ENCODE data around the gene SREK1IP1. TPM values are rescaled to one million over a fixed set of nuclear protein-coding genes. Genes with fewer than 3 reads are reported as not detected.

The SREK1IP1 gene
- total and polyA plus RNA-seq, 12 donors: 5.5 to 25.9 (median 12.5) TPM

GRCh38 chr5:64767959-64768357 is 533 bp downstream of the SREK1IP1 start:
- Histone ChIP-seq H3K4me3 (peak overlapping the region; percentile 70 to 97 (median 86)), H3K4me1 (peaks cover 8 to 66% (median 37%) of the 10 kb centered on the region in 9 donors), H3K27me3 (no peaks in the 10 kb centered on the region), H3K9me3 (no peaks in the 10 kb centered on the region), H3K36me3 (peaks cover 0 to 29% (median 0%) of the 10 kb centered on the region in 9 donors), H3K27ac (peak overlapping the region; percentile 83 to 96 (median 86))
- ATAC-seq (peak; percentile 4 to 61 (median 46)), DNase-seq (no peak)
- intact Hi-C loops (cut with DNase I): loop anchor here in 1 of 10 donors (5.0 kb wide), 1 partner anchor 1666 kb away; no protein-coding TSS in a partner anchor
- no peak for TF ChIP-seq CTCF (IDR thresholded peaks at IDR 0.05)
- WGBS, 2 donors: 1 to 2% methylated on average over 10 of the region's 10 CpGs

- peaks cover 0 to 34% (median 0%) of the 10 kb centered on the region in 9 donors for H3K36me3 ChIP-seq
- H3K4me1 ChIP-seq: peaks cover 8 to 66% (median 37%) of the 10 kb centered on the region in 9 donors
- H3K4me3 ChIP-seq: peak overlapping the region in 8 of 10 donors; percentile 70 to 97 (median 82)
- ATAC-seq (no peak), DNase-seq (no peak)
- H3K9me3 ChIP-seq: no peaks in the 10 kb centered on the region
- WGBS, 2 donors: 65 to 81% methylated on average over 2 of the region's 2 CpGs
- peak overlapping the region in 1 of 10 donors; percentile 96 for H3K27ac ChIP-seq
- intact Hi-C loops (cut with DNase I): loop anchor here in 1 of 10 donors (5.0 kb wide), 1 partner anchor 1665 kb away; no protein-coding TSS in a partner anchor
- H3K27me3 ChIP-seq: no peaks in the 10 kb centered on the region
- no peak for TF ChIP-seq CTCF (IDR thresholded peaks at IDR 0.05)
Measured at GRCh38 chr5:64766941-64767340, 1.6 kb downstream of the SREK1IP1 start.

- Histone ChIP-seq H3K36me3 (peaks cover 0 to 40% (median 0%) of the 10 kb centered on the region in 9 donors), H3K9me3 (no peaks in the 10 kb centered on the region), H3K27me3 (no peaks in the 10 kb centered on the region), H3K4me1 (peaks cover 8 to 62% (median 38%) of the 10 kb centered on the region in 9 donors), H3K27ac (no peak overlapping the region), H3K4me3 (no peak overlapping the region)
- no peak for TF ChIP-seq CTCF (IDR thresholded peaks at IDR 0.05)
- DNase-seq: no peak
- 75 to 85% methylated on average over 2 of the region's 2 CpGs for WGBS, 2 donors
- no peak for ATAC-seq
- intact Hi-C loops (cut with DNase I): loop anchor here in 1 of 10 donors (5.0 kb wide), 1 partner anchor 1664 kb away; no protein-coding TSS in a partner anchor
Measured at GRCh38 chr5:64765804-64766504, 2.5 kb downstream of the SREK1IP1 start.

- intact Hi-C loops (cut with DNase I): no loop called here
- 68 to 73% methylated on average over 4 of the region's 4 CpGs for WGBS, 2 donors
- Histone ChIP-seq H3K4me1 (peaks cover 6 to 64% (median 36%) of the 10 kb centered on the region in 9 donors), H3K4me3 (no peak overlapping the region), H3K27ac (no peak overlapping the region), H3K27me3 (no peaks in the 10 kb centered on the region), H3K9me3 (no peaks in the 10 kb centered on the region), H3K36me3 (peaks cover 0 to 40% (median 0%) of the 10 kb centered on the region in 9 donors)
- DNase-seq (no peak), ATAC-seq (no peak)
- no peak for TF ChIP-seq CTCF (IDR thresholded peaks at IDR 0.05)
Measured at GRCh38 chr5:64763948-64764503, 4.5 kb downstream of the SREK1IP1 start.

Measured in heart right ventricle (tissue), 16 donors.